A549 treated with RU486 at 1 μM for 4 hours (cell line): Measurements from ENCODE around the gene TMLHE. TPM values are rescaled to one million over a fixed set of nuclear protein-coding genes. Genes with fewer than 3 reads are reported as not detected.

ENCODE experiments used
- total RNA-seq: library from RNA; stranded (reverse); fragments of 200-300 nt; extraction: Qiagen RNA extraction; gene quantifications from 5 replicates; pipeline ENCODE4 v1.2.3, GENCODE V29; 2022; ENCODE audit warnings: low read depth

TMLHE gene, protein sequence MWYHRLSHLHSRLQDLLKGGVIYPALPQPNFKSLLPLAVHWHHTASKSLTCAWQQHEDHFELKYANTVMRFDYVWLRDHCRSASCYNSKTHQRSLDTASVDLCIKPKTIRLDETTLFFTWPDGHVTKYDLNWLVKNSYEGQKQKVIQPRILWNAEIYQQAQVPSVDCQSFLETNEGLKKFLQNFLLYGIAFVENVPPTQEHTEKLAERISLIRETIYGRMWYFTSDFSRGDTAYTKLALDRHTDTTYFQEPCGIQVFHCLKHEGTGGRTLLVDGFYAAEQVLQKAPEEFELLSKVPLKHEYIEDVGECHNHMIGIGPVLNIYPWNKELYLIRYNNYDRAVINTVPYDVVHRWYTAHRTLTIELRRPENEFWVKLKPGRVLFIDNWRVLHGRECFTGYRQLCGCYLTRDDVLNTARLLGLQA
- 8.5 to 10.1 TPM (median 9.0 TPM) in 5 replicates for total RNA-seq

DNA sequence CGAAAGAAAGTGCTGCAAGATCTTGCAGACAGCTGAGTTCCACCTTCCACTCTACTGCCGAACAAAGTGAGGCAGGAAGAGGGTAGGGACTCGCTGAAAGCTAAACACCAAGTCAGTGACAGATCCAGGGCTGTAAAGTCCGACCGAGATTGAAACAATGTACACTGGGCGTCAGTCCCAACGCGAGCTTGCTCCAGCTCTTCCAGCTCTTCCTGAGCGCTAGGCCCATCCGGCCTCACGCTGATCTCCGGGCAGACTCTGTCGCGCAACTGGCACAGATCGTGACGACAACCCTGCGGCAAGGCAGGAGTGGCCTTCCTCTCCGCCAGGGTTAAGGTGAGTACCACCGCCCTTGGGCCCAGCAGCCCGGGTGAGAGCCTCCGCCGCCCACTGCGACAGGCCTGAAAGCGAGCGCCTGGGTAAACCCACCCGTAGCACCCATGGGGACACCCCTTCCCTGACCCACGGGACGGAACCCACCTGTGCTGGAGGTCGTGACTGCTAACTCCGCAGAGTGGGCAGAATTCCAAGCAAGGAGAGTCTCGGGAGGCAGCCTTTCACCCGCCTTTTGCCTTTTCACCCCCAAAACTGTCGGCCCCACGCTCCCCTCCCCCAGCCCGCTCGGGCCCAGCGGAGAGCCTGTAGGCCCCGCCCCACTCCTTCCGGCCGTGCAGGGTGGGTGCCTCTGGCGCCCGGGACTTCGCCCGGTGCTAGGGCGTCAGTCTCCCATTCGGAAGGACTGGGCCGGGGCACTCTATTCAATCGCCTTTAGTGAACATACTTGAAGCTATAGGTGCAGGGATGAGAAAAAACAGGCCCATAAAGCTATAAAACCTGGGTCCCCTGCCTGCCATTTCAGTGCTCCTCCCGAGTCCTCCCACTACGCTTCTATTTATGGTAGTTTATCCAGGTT lies at the start of gene TMLHE, which contains the start of gene SPRY3:
Gene TMLHE (minus strand): TSS at position 641 of the 913 bp plus-strand sequence. CDS start 67,676 bp downstream, outside the sequence.
Gene SPRY3 (plus strand): TSS at position 275 of the 913 bp plus-strand sequence.

DNA sequence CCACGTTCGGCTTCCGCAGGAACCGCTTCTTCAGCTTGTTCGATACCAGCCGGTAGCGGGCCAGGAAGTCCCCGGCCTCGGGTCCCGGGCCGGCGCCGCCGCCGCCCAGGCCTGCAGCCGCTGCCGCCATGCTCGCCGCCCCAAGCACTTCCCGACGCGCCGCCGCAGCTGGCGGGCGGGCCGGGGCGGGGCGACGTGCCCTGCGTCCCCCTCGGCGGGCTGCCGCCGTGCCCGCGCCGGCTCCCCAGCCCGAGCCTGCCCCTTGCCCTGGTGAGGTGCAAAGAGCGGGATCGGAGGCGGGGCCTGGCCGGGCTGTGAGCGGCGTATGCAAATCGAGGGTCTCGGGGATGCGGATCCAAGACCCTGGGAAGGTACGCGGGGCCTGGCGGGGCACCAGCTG lies 154.3 kb downstream of the TMLHE start, which contains the start of gene F8A3:
Gene F8A3 (minus strand): TSS at position 150 of the 400 bp plus-strand sequence. CDS start 20 bp downstream, at position 130.

Other genes with a start within 250 kb of the TMLHE start
- gene F8A2, start 230.9 kb downstream of the TMLHE start, total RNA-seq: not detected in 5 replicates
- gene F8A3, start 154.3 kb downstream of the TMLHE start, total RNA-seq: 0.81 to 1.6 TPM (median 0.94 TPM) in 5 replicates
- gene SPRY3, start 366 bp downstream of the TMLHE start, total RNA-seq: 0.09 to 0.15 TPM (median 0.12 TPM) in 5 replicates